PFSK-1 (cell line): ENCODE results near the gene PRDM8.

Experiments
- FOXP2 ChIP-seq: optimal IDR thresholded peaks from 2 replicates; pipeline ENCODE3; 2011; ENCODE audit warnings: borderline replicate concordance, control low read depth, inconsistent platforms; ENCODE audit not compliant: insufficient read depth; ENCODE audit errors: extremely low read length, extremely low read depth
- POLR2AphosphoS5 ChIP-seq: IDR thresholded peaks from 2 replicates; pipeline ENCODE4 v1.6.1; 2012; ENCODE audit warnings: low read depth, mild to moderate bottlenecking, control low read depth, low read length, moderate library complexity
- REST ChIP-seq, 2 experiments: IDR thresholded peaks; 2 replicates each; pipeline versions ENCODE4 v1.6.1 to v1.8.0; 2011 to 2012; ENCODE audit warnings: low read depth in 2 of 2, low read length in 2 of 2, control low read depth in 1 of 2, inconsistent platforms in 1 of 2, mild to moderate bottlenecking in 1 of 2, moderate library complexity in 1 of 2; ENCODE audit not compliant: insufficient read depth in 1 of 2

- TF ChIP-seq REST (IDR thresholded peaks at IDR 0.05; ENCODE audit: insufficient read depth in 1 of 2, low read depth in 2 of 2, low read length in 2 of 2) (no peak), FOXP2 (no peak), POLR2AphosphoS5 (no peak)
These were observed 7.2 kb upstream of the PRDM8 start for GRCh38 chr4:80189956-80190677.
